Astrocyte (in vitro differentiated cells and primary cell): ENCODE measurements around the gene CAMK2D. TPM values are rescaled to one million over a fixed set of nuclear protein-coding genes. Genes with fewer than 3 reads are reported as not detected.

Experiments
- DNase-seq: peaks from one replicate; pipeline ENCODE4 v3.0.0-alpha.2; 2010; ENCODE audit warnings: low read depth
- FAIRE-seq: peaks from 2 replicates; lab custom pipeline; 2011; peaks lifted over from hg19 to GRCh38; lab: Jason Lieb, UNC
- H2AFZ ChIP-seq: 2 replicates; pipeline ENCODE4 v1.6.0; 2012; ENCODE audit warnings: low read depth, low read length, inconsistent platforms
- H3K27ac ChIP-seq: 2 replicates; pipeline ENCODE4 v1.5.1; 2011; ENCODE audit warnings: low read depth, low read length, inconsistent platforms
- H3K27me3 ChIP-seq: 2 replicates; pipeline ENCODE4 v1.6.0; 2011; ENCODE audit warnings: low read length, inconsistent platforms; ENCODE audit not compliant: insufficient read depth
- H3K36me3 ChIP-seq: 2 replicates; pipeline ENCODE4 v1.5.1; 2011; ENCODE audit warnings: low read length, inconsistent platforms; ENCODE audit not compliant: insufficient read depth
- H3K4me1 ChIP-seq: 2 replicates; pipeline ENCODE4 v1.5.1; 2011; ENCODE audit warnings: low read length, inconsistent platforms; ENCODE audit not compliant: insufficient read depth
- H3K4me2 ChIP-seq: 2 replicates; pipeline ENCODE4 v1.6.0; 2012; ENCODE audit warnings: low read length, inconsistent platforms
- H3K4me3 ChIP-seq: 2 replicates; pipeline ENCODE4 v1.5.1; 2011; ENCODE audit warnings: low read depth, mild to moderate bottlenecking, low read length, inconsistent platforms; ENCODE audit not compliant: insufficient read depth
- H3K79me2 ChIP-seq: 2 replicates; pipeline ENCODE4 v1.6.0; 2012; ENCODE audit warnings: mild to moderate bottlenecking, low read length, inconsistent platforms; ENCODE audit not compliant: insufficient read depth
- H3K9ac ChIP-seq: 2 replicates; pipeline ENCODE4 v1.6.0; 2012; ENCODE audit warnings: mild to moderate bottlenecking, low read length, inconsistent platforms
- H3K9me3 ChIP-seq: 2 replicates; pipeline ENCODE4 v1.5.1; 2012; ENCODE audit warnings: low read depth, mild to moderate bottlenecking, low read length, inconsistent platforms; ENCODE audit not compliant: insufficient read depth
- H4K20me1 ChIP-seq: 2 replicates; pipeline ENCODE4 v1.6.0; 2012; ENCODE audit warnings: low read length, inconsistent platforms; ENCODE audit not compliant: insufficient read depth
- H3K27ac Mint-ChIP-seq: one replicate; pipeline ENCODE4 v1.8.0; 2021; ENCODE audit warnings: mild to moderate bottlenecking, mixed read lengths; ENCODE audit not compliant: unreplicated experiment
- H3K27me3 Mint-ChIP-seq: one replicate; pipeline ENCODE4 v1.8.0; 2021; ENCODE audit warnings: low read depth, mixed read lengths; ENCODE audit not compliant: unreplicated experiment
- H3K36me3 Mint-ChIP-seq: one replicate; pipeline ENCODE4 v1.8.0; 2021; ENCODE audit warnings: low read depth, mixed read lengths; ENCODE audit not compliant: unreplicated experiment
- H3K4me1 Mint-ChIP-seq: one replicate; pipeline ENCODE4 v1.8.0; 2021; ENCODE audit warnings: low read depth, mixed read lengths; ENCODE audit not compliant: unreplicated experiment
- H3K4me3 Mint-ChIP-seq: one replicate; pipeline ENCODE4 v1.8.0; 2021; ENCODE audit warnings: mild to moderate bottlenecking, moderate library complexity, mixed read lengths; ENCODE audit not compliant: unreplicated experiment
- H3K9me3 Mint-ChIP-seq: one replicate; pipeline ENCODE4 v1.8.0; 2021; ENCODE audit warnings: mild to moderate bottlenecking, mixed read lengths; ENCODE audit not compliant: unreplicated experiment
- EZH2 ChIP-seq: IDR thresholded peaks from 2 replicates; pipeline ENCODE4 v1.6.1; 2012; ENCODE audit warnings: mild to moderate bottlenecking, low read length, inconsistent platforms; ENCODE audit not compliant: insufficient read depth
- total RNA-seq: library from RNA; stranded (reverse); gene quantifications from 2 replicates; pipeline ENCODE4 v1.2.1, GENCODE V29; 2021
- TF ChIP-seq, protein P1 (sequence below): IDR thresholded peaks from 2 replicates; pipeline ENCODE4 v1.5.1; 2011; ENCODE audit warnings: low read depth, mild to moderate bottlenecking, inconsistent platforms, low read length, moderate library complexity; ENCODE audit not compliant: insufficient read depth

CAMK2D gene
- total RNA-seq, 1 donor from 2014 or later = 80.8 TPM

- DNase-seq = peak; percentile 52
- peak; percentile 9 for FAIRE-seq
- no peaks in the 10 kb centered on the region for H3K9me3 ChIP-seq
These were observed 1.3 kb downstream of the CAMK2D start for GRCh38 chr4:113760094-113760794.

GRCh38 chr4:113759696-113760093 lies 1.8 kb downstream of the CAMK2D start:
- no peak for TF ChIP-seq EZH2
- TF ChIP-seq, protein P1, sequence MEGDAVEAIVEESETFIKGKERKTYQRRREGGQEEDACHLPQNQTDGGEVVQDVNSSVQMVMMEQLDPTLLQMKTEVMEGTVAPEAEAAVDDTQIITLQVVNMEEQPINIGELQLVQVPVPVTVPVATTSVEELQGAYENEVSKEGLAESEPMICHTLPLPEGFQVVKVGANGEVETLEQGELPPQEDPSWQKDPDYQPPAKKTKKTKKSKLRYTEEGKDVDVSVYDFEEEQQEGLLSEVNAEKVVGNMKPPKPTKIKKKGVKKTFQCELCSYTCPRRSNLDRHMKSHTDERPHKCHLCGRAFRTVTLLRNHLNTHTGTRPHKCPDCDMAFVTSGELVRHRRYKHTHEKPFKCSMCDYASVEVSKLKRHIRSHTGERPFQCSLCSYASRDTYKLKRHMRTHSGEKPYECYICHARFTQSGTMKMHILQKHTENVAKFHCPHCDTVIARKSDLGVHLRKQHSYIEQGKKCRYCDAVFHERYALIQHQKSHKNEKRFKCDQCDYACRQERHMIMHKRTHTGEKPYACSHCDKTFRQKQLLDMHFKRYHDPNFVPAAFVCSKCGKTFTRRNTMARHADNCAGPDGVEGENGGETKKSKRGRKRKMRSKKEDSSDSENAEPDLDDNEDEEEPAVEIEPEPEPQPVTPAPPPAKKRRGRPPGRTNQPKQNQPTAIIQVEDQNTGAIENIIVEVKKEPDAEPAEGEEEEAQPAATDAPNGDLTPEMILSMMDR = no peak
- no peak for DNase-seq
- Mint-ChIP-seq H3K27ac (peak overlapping the region; percentile 87), H3K4me1 (peaks cover 22% of the 10 kb centered on the region), H3K4me3 (peak overlapping the region; percentile 99), H3K27me3 (no peaks in the 10 kb centered on the region), H3K36me3 (no peaks in the 10 kb centered on the region), H3K9me3 (no peaks in the 10 kb centered on the region)
- H3K4me1 ChIP-seq = peaks cover 33% of the 10 kb centered on the region
- H3K9me3 ChIP-seq = no peaks in the 10 kb centered on the region
- no peaks in the 10 kb centered on the region for H4K20me1 ChIP-seq
- peak overlapping the region; percentile 86 for H3K4me3 ChIP-seq
- peaks cover 6% of the 10 kb centered on the region for H3K36me3 ChIP-seq
- H3K79me2 ChIP-seq = peaks cover 62% of the 10 kb centered on the region
- H3K4me2 ChIP-seq = peak overlapping the region; percentile 98
- H3K27me3 ChIP-seq = no peaks in the 10 kb centered on the region
- H3K27ac ChIP-seq = peak overlapping the region; percentile 98
- H3K9ac ChIP-seq = peak overlapping the region; percentile 97
- H2AFZ ChIP-seq = peak overlapping the region; percentile 39
- no peak for FAIRE-seq

More at GRCh38 chr4:113760094-113760794, 1.3 kb downstream of the CAMK2D start:
- no peaks in the 10 kb centered on the region for H3K27me3 ChIP-seq
- peaks cover 6% of the 10 kb centered on the region for H3K36me3 ChIP-seq
- peaks cover 22% of the 10 kb centered on the region for H3K4me1 Mint-ChIP-seq
- H3K27ac Mint-ChIP-seq = peak overlapping the region; percentile 87
- H3K36me3 Mint-ChIP-seq = no peaks in the 10 kb centered on the region
- H3K27ac ChIP-seq = peak overlapping the region; percentile 98
- H2AFZ ChIP-seq = peak overlapping the region; percentile 39
- TF ChIP-seq, protein P1 = no peak
- TF ChIP-seq EZH2 = no peak
- peak overlapping the region; percentile 97 for H3K9ac ChIP-seq
- H3K27me3 Mint-ChIP-seq = no peaks in the 10 kb centered on the region
- peaks cover 57% of the 10 kb centered on the region for H3K79me2 ChIP-seq
- H4K20me1 ChIP-seq = no peaks in the 10 kb centered on the region
- H3K4me3 Mint-ChIP-seq = peak overlapping the region; percentile 99
- no peaks in the 10 kb centered on the region for H3K9me3 Mint-ChIP-seq
- H3K4me1 ChIP-seq = peaks cover 33% of the 10 kb centered on the region
- H3K4me3 ChIP-seq = peak overlapping the region; percentile 86
- peak overlapping the region; percentile 98 for H3K4me2 ChIP-seq

DNA sequence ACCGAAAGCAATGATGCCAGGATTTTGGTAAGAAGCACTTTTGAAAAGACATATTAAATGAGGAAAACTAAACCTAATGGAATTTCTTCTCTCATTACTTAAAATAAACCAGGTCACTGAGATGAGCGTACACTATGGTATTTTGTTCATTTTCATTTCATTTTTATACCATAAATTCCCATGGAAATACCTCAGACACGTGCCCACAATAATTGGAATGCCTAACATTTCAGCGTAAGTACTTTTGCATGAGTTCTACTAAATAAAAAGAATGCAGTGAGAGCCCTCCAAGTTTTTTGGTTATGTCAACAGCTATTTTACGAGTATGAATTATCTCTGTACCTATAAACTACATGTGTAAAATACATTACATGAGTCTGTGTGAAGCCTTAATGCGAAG lies 3.2 kb downstream of the CAMK2D start:
- TF ChIP-seq, protein P1 = no peak
- no peak for TF ChIP-seq EZH2
- Mint-ChIP-seq H3K9me3 (no peaks in the 10 kb centered on the region), H3K36me3 (no peaks in the 10 kb centered on the region), H3K4me3 (peak overlapping the region; percentile 99), H3K27ac (peak overlapping the region; percentile 73), H3K27me3 (no peaks in the 10 kb centered on the region), H3K4me1 (peaks cover 23% of the 10 kb centered on the region)
- Histone ChIP-seq H3K4me1 (peaks cover 33% of the 10 kb centered on the region), H2AFZ (no peak overlapping the region), H3K9ac (peak overlapping the region; percentile 60), H3K4me2 (peak overlapping the region; percentile 98), H3K27me3 (no peaks in the 10 kb centered on the region), H3K9me3 (no peaks in the 10 kb centered on the region), H3K36me3 (peaks cover 6% of the 10 kb centered on the region), H4K20me1 (no peaks in the 10 kb centered on the region), H3K4me3 (peak overlapping the region; percentile 86), H3K79me2 (peaks cover 75% of the 10 kb centered on the region), H3K27ac (peak overlapping the region; percentile 46)
- DNase-seq = peak; percentile 82
- FAIRE-seq = peak; percentile 96
